Esophagus muscularis mucosa (tissue), 4 donors: Measurements from ENCODE around the gene FBXO22.

ENCODE experiments used
- CTCF ChIP-seq, 3 experiments: fragments of 200-600 bp in 2 of 3; fragments of 450-650 bp in 1 of 3; sonication (generic) in 2 of 3; IDR thresholded peaks; one replicate each; pipeline ENCODE4 v1.5.1; 2017 to 2019; ENCODE audit warnings: antibody characterized with exemption in 3 of 3, mild to moderate bottlenecking in 2 of 3, moderate library complexity in 1 of 3
- EP300 ChIP-seq: sonication (generic); formaldehyde crosslinking; IDR thresholded peaks from one replicate; pipeline ENCODE4 v1.6.1; 2017; ENCODE audit warnings: antibody characterized with exemption
- POLR2A ChIP-seq: fragments of 450-650 bp; IDR thresholded peaks from one replicate; pipeline ENCODE4 v1.6.1; 2017; ENCODE audit warnings: antibody characterized with exemption, moderate library complexity, mild to moderate bottlenecking, low read depth
- POLR2AphosphoS5 ChIP-seq, 2 donors: sonication (generic); formaldehyde crosslinking; IDR thresholded peaks; one replicate each; pipeline ENCODE4 v1.6.1; 2017; ENCODE audit warnings: antibody characterized with exemption in 2 of 2

GRCh38 chr15:75900577-75900976 lies 3.1 kb upstream of the FBXO22 start:
- TF ChIP-seq CTCF (IDR thresholded peaks at IDR 0.05) = no peak
- TF ChIP-seq POLR2AphosphoS5 (IDR thresholded peaks at IDR 0.05) = no peak
- TF ChIP-seq POLR2A = no peak
- TF ChIP-seq EP300 = no peak
